VCaP (cell line): ENCODE measurements around the gene ATP13A5.

Experiments used
- H3K27ac ChIP-seq: fragments of 450-650 bp; 2 replicates; pipeline ENCODE4 v1.5.1; 2017
- TF ChIP-seq, protein P1 (sequence below): fragments of 450-650 bp; conservative IDR thresholded peaks from 2 replicates; pipeline ENCODE4 v1.5.1; 2017; ENCODE audit warnings: mild to moderate bottlenecking, moderate library complexity

Gene ATP13A5

DNA sequence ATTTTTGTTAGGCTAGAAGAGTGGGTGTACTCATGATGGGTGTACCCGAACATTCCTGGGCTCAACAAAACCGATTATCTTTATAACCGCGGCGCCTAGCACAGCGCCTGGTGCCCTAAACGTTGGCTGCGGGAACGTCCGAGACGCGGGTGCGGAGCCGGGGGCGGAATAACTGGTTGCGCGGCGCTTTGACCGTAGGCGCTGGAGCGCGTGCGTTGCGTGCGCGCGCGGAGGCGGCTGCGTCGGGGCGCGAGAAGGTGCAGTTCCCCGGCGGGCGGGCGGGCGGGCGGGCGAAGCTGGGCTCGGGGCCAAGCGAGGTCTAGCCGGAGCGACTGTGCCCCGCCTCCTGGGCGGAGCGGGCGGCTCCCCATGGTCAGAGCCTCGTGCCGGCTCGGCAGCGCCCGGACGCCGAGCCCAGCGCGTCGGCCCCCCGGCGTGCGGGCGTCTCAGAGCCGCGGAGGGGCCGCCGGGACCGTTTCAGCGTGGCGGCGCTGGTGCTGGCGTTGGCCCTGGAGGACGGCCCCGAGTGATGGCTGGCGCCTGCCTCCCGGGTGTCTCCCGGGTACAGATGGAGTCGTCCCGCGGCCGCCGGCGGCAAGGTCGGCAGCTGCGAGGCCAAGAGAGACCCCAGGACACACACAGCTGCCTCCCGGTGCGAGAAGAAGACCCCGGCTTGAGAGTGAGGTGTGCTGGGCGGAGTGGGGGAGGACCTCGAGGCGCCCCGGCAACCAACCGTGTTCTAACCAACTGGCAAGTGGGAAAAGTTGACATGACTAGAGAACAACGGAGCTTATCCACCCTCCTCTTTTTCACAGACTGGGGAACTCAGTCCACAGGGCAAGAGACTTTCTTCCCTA is 137.5 kb downstream of the ATP13A5 start, which contains the start of gene PLAAT1:
TSS of gene PLAAT1 (plus strand) at position 373 of the 857 bp plus-strand sequence. CDS start 14,429 bp downstream, outside the sequence.
- no peak within 1 kb of the TSS for H3K27ac ChIP-seq
- TF ChIP-seq, protein P1, sequence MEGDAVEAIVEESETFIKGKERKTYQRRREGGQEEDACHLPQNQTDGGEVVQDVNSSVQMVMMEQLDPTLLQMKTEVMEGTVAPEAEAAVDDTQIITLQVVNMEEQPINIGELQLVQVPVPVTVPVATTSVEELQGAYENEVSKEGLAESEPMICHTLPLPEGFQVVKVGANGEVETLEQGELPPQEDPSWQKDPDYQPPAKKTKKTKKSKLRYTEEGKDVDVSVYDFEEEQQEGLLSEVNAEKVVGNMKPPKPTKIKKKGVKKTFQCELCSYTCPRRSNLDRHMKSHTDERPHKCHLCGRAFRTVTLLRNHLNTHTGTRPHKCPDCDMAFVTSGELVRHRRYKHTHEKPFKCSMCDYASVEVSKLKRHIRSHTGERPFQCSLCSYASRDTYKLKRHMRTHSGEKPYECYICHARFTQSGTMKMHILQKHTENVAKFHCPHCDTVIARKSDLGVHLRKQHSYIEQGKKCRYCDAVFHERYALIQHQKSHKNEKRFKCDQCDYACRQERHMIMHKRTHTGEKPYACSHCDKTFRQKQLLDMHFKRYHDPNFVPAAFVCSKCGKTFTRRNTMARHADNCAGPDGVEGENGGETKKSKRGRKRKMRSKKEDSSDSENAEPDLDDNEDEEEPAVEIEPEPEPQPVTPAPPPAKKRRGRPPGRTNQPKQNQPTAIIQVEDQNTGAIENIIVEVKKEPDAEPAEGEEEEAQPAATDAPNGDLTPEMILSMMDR, result no peak

DNA sequence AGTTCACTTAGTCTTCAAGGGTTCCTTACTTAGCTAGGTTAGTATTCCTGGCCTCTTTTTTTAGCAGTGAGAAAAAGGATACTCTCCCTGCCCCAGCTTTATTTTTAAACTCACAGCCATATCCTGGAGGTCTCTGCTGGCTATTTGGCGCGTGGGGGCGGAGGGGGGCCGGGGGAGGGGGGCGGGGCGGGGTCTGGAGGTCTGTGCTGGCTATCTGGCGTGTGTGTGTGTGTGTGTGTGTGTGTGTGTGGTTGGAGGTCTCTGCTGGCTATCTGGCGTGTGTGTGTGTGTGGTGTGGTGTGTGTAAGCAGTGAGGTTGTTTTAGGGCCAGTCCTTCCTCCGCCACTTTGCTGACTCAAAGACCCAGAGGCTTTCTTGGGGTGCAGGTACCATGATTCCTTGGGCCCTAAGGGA is 138.1 kb downstream of the ATP13A5 start:
- TF ChIP-seq, protein P1, result no peak
- H3K27ac ChIP-seq, result no peak overlapping the region

DNA sequence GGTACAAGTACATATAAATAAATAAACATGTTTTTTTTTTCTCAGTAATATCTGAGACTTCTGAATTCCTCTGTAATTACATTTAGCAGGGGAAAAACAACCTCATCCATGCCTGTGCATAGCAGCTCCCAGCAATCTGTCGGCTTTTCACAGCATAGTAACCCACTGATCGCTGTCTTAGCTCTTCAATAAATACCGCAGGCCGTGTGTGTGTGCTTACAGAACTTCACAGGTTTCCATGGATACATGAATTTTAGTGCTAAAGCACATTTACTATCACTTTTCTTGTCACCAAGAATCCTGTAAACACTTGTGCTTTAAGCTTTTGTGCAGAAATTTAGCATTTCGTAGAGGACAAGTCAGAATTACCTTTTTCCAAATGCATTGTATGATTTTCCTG is 141.5 kb downstream of the ATP13A5 start:
- TF ChIP-seq, protein P1, result no peak
- no peak overlapping the region for H3K27ac ChIP-seq

DNA sequence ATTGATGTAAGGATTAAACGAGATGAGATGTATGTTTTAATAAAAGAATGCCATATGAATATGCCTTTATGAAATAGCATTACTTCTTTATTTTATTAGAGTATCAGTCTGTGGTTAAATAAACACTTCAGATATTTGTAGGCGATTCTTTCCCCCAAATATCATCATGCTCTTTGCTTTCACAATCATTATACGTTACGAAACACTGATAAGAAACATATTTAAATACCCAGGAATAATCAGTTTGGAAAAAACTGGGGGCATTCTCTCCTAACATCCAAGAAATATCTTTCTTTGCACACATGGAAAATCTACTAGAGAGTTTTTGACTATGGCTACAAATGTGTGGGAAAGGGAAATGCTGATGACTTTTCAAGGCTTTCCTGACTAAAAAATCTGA is 142.0 kb downstream of the ATP13A5 start:
- no peak overlapping the region for H3K27ac ChIP-seq
- TF ChIP-seq, protein P1, result no peak

DNA sequence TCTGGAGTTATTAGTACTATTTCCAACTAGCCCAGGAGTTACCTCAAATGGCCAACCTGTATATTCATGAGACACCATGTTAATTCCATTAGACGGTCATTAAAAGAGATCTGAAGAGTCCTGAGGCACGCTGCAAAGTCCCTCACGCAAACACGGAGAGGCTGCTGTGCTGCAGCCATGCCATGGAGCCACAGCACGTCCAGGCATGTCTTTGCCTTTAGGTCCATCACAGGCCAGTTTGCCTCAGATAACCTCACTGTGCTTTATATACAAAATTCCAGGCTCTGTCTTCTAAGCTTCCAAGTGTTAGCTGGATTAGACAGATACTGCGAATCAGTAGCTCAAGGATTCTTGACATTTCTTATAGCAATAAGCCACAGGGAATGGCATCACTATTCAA is 147.4 kb downstream of the ATP13A5 start:
- no peak overlapping the region for H3K27ac ChIP-seq
- TF ChIP-seq, protein P1, result no peak

DNA sequence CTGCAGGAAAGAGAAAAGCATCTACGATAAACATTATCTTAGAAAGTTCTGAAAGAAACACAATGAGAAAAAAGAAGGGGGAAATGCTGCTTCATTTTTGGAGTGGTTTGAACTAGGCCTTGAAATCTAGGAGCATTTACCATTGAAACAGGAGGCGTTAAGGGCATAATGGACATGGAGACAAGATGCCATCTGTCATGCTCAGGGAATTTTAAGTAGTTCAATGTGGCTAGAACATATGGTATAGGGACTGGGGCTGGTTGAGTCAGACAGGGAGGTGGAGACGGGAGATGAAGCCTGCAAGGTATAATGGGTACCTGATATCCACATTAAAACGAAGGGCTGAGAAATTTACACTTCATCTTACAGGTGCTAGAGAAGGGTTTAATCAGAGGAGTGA is 147.9 kb downstream of the ATP13A5 start:
- no peak overlapping the region for H3K27ac ChIP-seq
- TF ChIP-seq, protein P1, result no peak

DNA sequence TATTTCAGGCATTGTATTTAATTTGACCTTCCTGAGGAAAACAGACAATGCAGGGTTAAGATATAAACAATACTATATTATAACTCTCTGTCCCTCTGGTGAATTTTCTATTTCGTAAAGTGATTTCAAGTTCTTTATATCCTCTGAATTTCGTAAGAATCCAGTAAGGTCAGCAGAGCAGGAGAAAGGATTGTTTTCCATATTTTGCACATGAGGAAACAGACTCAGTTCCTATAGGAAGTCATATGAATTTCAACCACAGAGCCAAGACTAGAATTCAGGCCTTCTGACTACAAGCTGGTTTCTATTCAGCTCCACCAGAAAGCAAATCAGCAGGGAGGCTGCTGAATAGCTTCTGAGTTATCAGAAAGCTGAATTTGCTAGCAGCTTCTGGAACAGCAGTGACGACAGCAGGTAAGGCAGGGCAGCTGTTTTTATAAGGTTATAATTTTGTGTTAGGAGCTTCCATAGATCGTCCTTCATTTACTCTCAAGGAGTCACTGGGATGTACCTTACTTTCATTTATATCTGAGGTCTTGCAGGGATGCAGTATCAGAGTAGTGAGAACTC is 148.6 kb downstream of the ATP13A5 start:
- H3K27ac ChIP-seq, result no peak overlapping the region
- TF ChIP-seq, protein P1, result no peak
